Glomerular visceral epithelial cell (primary cell): ENCODE data around the gene FAM229B.

Source experiments
- DNase-seq: peaks from one replicate; pipeline ENCODE4 v3.0.0-alpha.2; 2016; ENCODE audit errors: extremely low spot score

The FAM229B gene

DNA sequence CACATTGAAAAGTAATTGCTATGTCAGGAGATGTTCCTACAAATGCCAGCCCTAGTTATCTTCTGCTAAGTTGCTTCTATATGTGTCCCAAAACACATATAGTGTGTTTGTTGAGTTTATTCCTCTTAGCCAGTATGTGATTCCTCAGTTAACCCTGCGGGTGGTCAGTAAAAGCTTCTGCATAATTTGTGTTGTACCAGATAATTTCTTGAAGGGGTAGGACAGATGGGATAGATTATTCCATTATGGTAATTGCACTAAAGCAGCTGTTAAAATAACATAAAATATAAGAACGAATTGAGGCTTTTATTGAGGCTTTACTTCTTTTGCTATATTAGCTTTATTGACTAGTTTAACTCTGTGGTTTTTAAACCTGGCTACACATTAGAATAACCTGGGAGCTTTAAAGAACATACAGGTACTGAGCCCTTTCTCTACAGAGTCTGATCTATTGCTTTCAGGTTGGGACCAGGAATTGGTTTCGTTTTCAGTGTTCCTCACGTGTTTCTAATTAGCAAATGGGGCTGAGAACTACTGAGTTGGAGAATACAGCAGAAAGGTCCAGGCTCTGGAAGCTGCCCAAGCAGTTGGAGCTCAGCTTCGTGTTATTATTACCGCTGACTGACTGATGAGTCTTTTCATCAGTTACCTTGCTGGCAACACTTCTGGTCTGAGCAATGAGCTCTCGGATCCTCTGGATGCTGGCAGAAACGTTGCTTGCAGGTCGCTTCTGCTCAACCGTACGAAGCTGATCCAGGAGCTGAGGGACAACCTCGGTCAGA lies 56.9 kb downstream of the FAM229B start:
- no peak for DNase-seq

DNA sequence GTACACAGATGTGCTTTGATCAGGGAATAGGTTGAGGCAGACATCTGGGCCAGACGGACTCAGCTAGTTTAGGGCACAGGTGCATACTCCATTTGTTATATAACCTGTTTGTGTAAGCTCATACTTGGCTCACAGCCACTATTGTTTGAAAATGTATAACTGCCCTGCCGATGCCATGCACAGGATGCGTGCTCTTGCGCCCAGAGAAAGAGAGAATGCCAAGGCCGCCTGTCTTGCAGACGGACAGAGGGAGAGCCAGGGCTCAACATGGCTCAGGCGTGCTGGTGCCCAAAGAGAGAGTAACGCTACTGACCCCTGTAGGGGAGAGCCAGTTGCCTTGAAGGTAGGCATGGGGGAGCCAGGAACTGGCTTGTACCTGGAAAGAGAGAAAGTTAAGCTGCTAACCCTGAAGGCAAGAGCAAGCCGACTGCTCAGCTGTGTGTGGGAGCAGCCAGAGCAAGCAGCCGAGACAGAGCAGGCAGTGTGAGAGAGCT lies 57.7 kb downstream of the FAM229B start:
- no peak for DNase-seq

DNA sequence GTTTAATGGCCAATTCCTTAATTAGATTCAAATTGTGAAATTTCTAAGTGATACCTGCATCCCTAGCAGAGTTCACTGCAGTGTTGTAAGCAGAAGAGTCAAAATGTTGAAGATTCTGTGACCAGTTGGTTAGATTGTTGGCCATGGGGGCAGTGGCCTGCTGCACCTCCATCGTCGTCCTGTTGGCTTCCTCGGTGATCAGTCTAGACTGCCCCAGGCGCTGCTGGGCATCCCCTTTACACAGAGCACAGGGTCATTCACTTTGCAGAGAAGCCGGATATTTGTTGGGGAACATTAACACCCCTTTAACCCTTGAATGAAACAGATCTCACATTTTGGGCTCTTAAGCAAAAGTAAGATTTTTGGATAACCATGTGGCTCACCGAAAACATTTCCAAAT lies 60.7 kb downstream of the FAM229B start:
- DNase-seq: no peak

DNA sequence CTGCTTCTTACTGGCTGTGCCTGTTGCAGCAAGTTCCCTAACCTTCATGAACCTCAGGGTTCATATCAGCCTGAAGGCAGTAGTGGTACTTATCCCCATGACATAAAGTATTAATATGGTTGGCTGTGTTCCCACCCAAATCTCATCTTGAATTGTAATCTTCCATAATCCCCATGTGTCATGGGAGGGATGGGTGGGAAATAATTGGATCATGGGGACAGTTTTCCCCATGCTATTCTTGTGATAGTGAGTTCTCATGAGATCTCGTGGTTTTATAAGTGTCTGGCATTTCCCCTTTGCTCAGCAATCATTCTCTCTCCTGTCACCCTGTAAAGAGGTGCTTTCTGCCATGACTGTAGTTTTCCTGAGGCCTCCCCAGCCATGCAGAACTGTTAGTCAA lies 61.8 kb downstream of the FAM229B start:
- no peak for DNase-seq

DNA sequence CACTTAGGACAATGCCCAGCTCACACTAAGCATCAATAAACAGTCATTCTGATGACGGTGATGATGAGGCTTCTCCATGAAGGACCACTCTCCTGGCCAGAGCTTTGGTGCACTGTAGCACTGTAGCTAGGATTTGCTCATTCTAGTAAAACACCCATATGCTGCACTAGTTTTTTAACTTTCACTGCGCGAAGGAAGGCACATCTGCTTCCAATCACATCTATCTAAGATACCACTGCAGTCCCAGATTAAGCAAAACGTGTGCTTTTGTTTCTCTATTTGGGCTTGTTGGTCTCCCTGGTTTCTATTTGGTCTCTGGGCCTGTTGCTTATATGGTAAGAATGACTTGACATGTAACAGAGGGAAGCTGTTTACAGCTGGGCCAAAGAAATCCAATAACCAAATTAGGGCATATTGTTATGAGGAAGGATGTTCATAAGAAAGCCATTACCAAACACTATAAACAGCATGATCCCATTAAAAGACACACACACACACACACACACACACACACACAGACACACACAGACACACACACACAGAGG lies 62.4 kb downstream of the FAM229B start:
- no peak for DNase-seq

DNA sequence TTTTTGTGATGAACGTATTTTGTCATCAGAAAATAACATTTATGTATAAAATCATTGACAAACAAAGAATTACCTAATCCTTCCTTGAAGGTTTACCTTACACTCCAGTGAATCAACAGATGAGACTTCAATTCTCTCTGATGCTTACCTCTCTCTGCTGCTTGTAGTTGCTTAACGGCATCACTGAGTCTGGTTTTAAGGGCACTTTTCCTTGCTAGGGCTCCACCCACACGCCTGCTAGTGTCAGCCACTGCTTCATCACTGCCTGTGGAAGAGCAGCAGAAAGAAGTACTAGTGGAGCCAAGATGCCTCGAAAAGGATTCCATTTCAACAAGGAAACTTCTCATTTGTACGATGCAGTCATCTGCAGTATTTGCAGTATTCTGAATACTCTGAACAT lies 63.0 kb downstream of the FAM229B start:
- DNase-seq: no peak
